ENCODE measurements around the gene SCN5A. TPM values are rescaled to one million over a fixed set of nuclear protein-coding genes. Genes with fewer than 3 reads are reported as not detected.

The SCN5A gene
- total and polyA plus RNA-seq, 2 of the 8 experiments (the other 6 are each of a cell fraction or from before 2014, with no cell fraction given), result 4.8 to 11.4 TPM

DNA sequence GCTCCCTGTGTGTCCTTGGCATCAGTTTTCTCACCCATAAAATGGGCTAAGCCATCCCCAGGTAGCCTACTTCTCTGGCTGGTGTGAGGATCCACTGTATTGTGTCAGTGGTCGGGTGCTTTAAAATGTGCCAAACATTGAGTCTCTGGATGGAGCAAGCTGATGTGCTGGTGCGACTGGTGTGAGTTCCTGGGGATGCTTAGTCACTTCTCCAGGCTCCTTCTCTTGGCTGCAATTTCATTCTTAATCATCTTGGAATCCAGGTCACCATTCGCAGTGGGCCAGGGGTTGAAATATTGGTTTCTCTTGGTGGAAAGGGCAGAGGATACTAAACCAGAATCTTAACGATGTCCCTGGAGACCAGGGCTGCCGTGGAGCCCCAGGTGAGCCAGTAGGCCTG is 29.3 kb downstream of the SCN5A start:
- no peak overlapping the region for H2AK5ac ChIP-seq (ENCODE audit: low read depth, low read length)
- H3K4me3 ChIP-seq (ENCODE audit: extremely low read depth in 1 of 4, insufficient read depth in 2 of 4, low read depth in 3 of 4, low read length in 4 of 4), result no peak overlapping the region
- no peak overlapping the region for H2BK120ac ChIP-seq (replicated peaks; ENCODE audit: low read depth, low read length)
- H3K4me1 ChIP-seq (replicated peaks in 1 of 4; ENCODE audit: control insufficient read depth in 3 of 4, insufficient read depth in 4 of 4, low read length in 3 of 4), result peaks cover 5 to 13% (median 7%) of the 10 kb centered on the region in 4 experiments
- TF ChIP-seq PHF8 (conservative IDR thresholded peaks at IDR 0.05; ENCODE audit: low read depth, low read length) (no peak), CHD2 (IDR thresholded peaks at IDR 0.05; ENCODE audit: low read length) (no peak), NANOG (IDR thresholded peaks at IDR 0.05; ENCODE audit: insufficient read depth, low read depth, low read length, poor library complexity, severe bottlenecking) (no peak)
- H4K20me1 ChIP-seq (replicated peaks in 1 of 2; ENCODE audit: control insufficient read depth in 1 of 2, insufficient read depth in 2 of 2, low read length in 2 of 2), result no peaks in the 10 kb centered on the region
- H3K27me3 ChIP-seq (replicated peaks in 1 of 4; ENCODE audit: control insufficient read depth in 3 of 4, extremely low read depth in 1 of 4, insufficient read depth in 3 of 4, low read length in 3 of 4), result no peaks in the 10 kb centered on the region
- no peak overlapping the region for H3K9ac ChIP-seq (replicated peaks in 1 of 4; ENCODE audit: extremely low read depth in 1 of 4, low read depth in 3 of 4, low read length in 3 of 4)
- 89% methylated on average over 5 of the region's 5 CpGs; no CpG with 5 or more reads in 1 of the 2 experiments for WGBS, 2 experiments (ENCODE audit: extremely low coverage in 1 of 2, insufficient coverage in 1 of 2, insufficient read length in 1 of 2, insufficient replicate concordance in 2 of 2, low coverage in 1 of 2, low lambda C conversion rate in 2 of 2, missing lambda C conversion rate in 1 of 2)
- no peak overlapping the region for H3K4me2 ChIP-seq (ENCODE audit: insufficient read depth in 1 of 2, low read depth in 2 of 2, low read length in 2 of 2)
- H2AFZ ChIP-seq (ENCODE audit: low read length), result no peak overlapping the region
- H3K23ac ChIP-seq (ENCODE audit: insufficient read length), result no peak overlapping the region
- ChIA-PET CTCF (ENCODE audit: partially characterized antibody) (interaction anchor here (1.0 to 30.9 kb wide), 7 partner anchors 17 to 124 kb away, joined by 3 to 538 read pairs (median 21); partner anchors contain the start of genes EXOG and SCN5A), POLR2A (ENCODE audit: partially characterized antibody) (no interaction called here)
- H3K36me3 ChIP-seq (ENCODE audit: control insufficient read depth in 2 of 4, insufficient read depth in 4 of 4, low read length in 3 of 4), result no peaks in the 10 kb centered on the region
- DNase-seq (ENCODE audit: low read depth in 1 of 2, low spot score in 2 of 2) (no peak), FAIRE-seq (no peak)
- no peaks in the 10 kb centered on the region for H3K9me3 ChIP-seq (ENCODE audit: insufficient read depth in 2 of 2, low read depth in 1 of 2, low read length in 1 of 2)
- no peak overlapping the region for H4K8ac ChIP-seq (ENCODE audit: extremely low read depth, insufficient read depth, low read length)
- no peaks in the 10 kb centered on the region for H3K79me2 ChIP-seq (ENCODE audit: control insufficient read depth in 1 of 2, insufficient read depth in 2 of 2, low read length in 2 of 2)
- no peaks in the 10 kb centered on the region for H3K79me1 ChIP-seq (ENCODE audit: low read depth, low read length)
- H2BK15ac ChIP-seq (ENCODE audit: low read length), result no peak overlapping the region
- no peak overlapping the region for H3K4ac ChIP-seq (replicated peaks; ENCODE audit: insufficient read length, low read depth, low read length)
- H3K23me2 ChIP-seq (ENCODE audit: low read depth, low read length), result no peaks in the 10 kb centered on the region
- H3K18ac ChIP-seq (ENCODE audit: extremely low read depth, low read length), result no peak overlapping the region
- H2BK20ac ChIP-seq (ENCODE audit: low read length), result no peak overlapping the region
- H4K5ac ChIP-seq (ENCODE audit: insufficient read length, low read depth, low read length), result no peak overlapping the region
- no peak overlapping the region for H2BK12ac ChIP-seq (ENCODE audit: low read depth, low read length)
- H4K91ac ChIP-seq (replicated peaks; ENCODE audit: insufficient read length, low read length), result no peak overlapping the region
- H3K14ac ChIP-seq (ENCODE audit: insufficient read length), result no peak overlapping the region
- no peak overlapping the region for H3K56ac ChIP-seq (replicated peaks; ENCODE audit: insufficient read length, low read depth, low read length)
- no peak overlapping the region for H2BK5ac ChIP-seq (ENCODE audit: low read depth, low read length)
- H3K27ac ChIP-seq (ENCODE audit: low read depth, low read length), result no peak overlapping the region
